H1 (cell line): ENCODE measurements around the gene HSPA5. TPM values are rescaled to one million over a fixed set of nuclear protein-coding genes. Genes with fewer than 3 reads are reported as not detected.

Source experiments
- ASH2L ChIP-seq: fragments of 200-600, 300-600 bp; sonication (generic); IDR thresholded peaks from one replicate; pipeline ENCODE4 v1.7.1; 2017; ENCODE audit warnings: low read length
- CBX5 ChIP-seq: fragments of 300-800, 300-1000 bp; sonication (generic); IDR thresholded peaks from 2 replicates; pipeline ENCODE4 v1.7.1; 2016; ENCODE audit warnings: antibody characterized with exemption, low read length, low read depth
- CBX8 ChIP-seq: fragments of 300-800, 300-1000 bp; sonication (generic); IDR thresholded peaks from 2 replicates; pipeline ENCODE4 v1.7.1; 2016; ENCODE audit warnings: low read depth, low read length, borderline replicate concordance
- CREB1 ChIP-seq: IDR thresholded peaks from 2 replicates; pipeline ENCODE4 v1.6.1; 2012; ENCODE audit warnings: inconsistent platforms
- CTBP2 ChIP-seq: IDR thresholded peaks from 2 replicates; pipeline ENCODE4 v1.7.0; 2011; ENCODE audit warnings: borderline replicate concordance, mild to moderate bottlenecking, moderate library complexity, mixed read lengths, low read length; ENCODE audit not compliant: insufficient read depth, insufficient read length
- EGR1 ChIP-seq: IDR thresholded peaks from 2 replicates; pipeline ENCODE4 v1.6.1; 2011; ENCODE audit warnings: low read depth, low read length, borderline replicate concordance
- FOSL1 ChIP-seq: IDR thresholded peaks from 2 replicates; pipeline ENCODE4 v1.6.1; 2011; ENCODE audit warnings: mild to moderate bottlenecking, low read depth, low read length, moderate library complexity; ENCODE audit not compliant: insufficient read depth
- KDM5A ChIP-seq: fragments of 200-600 bp; IDR thresholded peaks from 2 replicates; pipeline ENCODE4 v1.7.1; 2012; ENCODE audit warnings: mild to moderate bottlenecking, low read length, inconsistent platforms, mixed read lengths
- MAFK ChIP-seq: IDR thresholded peaks from 2 replicates; pipeline ENCODE4 v1.6.1; 2012; ENCODE audit warnings: low read depth, mild to moderate bottlenecking, improper control_type of control experiment, low read length
- NRF1 ChIP-seq: IDR thresholded peaks from 2 replicates; pipeline ENCODE4 v1.6.1; 2011; ENCODE audit warnings: mild to moderate bottlenecking, low read depth, low read length, improper control_type of control experiment
- POLR2A ChIP-seq, 2 experiments: IDR thresholded peaks; 1 replicate in 1 of 2; 2 replicates in 1 of 2; pipeline ENCODE4 v1.6.1; 2011; ENCODE audit warnings: low read depth in 2 of 2, low read length in 2 of 2, mild to moderate bottlenecking in 2 of 2; ENCODE audit errors: control extremely low read depth in 1 of 2
- POLR2AphosphoS5 ChIP-seq: IDR thresholded peaks from 2 replicates; pipeline ENCODE4 v1.6.1; 2011; ENCODE audit warnings: low read depth, low read length
- POU5F1 ChIP-seq: IDR thresholded peaks from 2 replicates; pipeline ENCODE4 v1.6.1; 2011; ENCODE audit warnings: low read depth, mild to moderate bottlenecking, low read length, moderate library complexity
- RAD21 ChIP-seq, 2 experiments: IDR thresholded peaks in 1 of 2; conservative IDR thresholded peaks in 1 of 2; 2 replicates each; pipeline ENCODE4 v1.6.1; 2011; ENCODE audit warnings: low read depth in 2 of 2, low read length in 2 of 2, improper control_type of control experiment in 1 of 2, inconsistent platforms in 1 of 2, mild to moderate bottlenecking in 1 of 2, moderate library complexity in 1 of 2
- RFX5 ChIP-seq: IDR thresholded peaks from 2 replicates; pipeline ENCODE4 v1.6.1; 2011; ENCODE audit warnings: low read depth, low read length, improper control_type of control experiment, borderline replicate concordance
- SAP30 ChIP-seq: fragments of 300-600 bp; sonication (generic); IDR thresholded peaks from 2 replicates; pipeline ENCODE4 v1.7.1; 2012; ENCODE audit warnings: low read length, moderate library complexity, mild to moderate bottlenecking, inconsistent platforms; ENCODE audit not compliant: insufficient read depth, insufficient replicate concordance
- SIX5 ChIP-seq: IDR thresholded peaks from 2 replicates; pipeline ENCODE4 v1.6.1; 2011; ENCODE audit warnings: mild to moderate bottlenecking, low read depth, low read length
- SP1 ChIP-seq: IDR thresholded peaks from 2 replicates; pipeline ENCODE4 v1.6.1; 2011; ENCODE audit warnings: low read depth, low read length
- SP2 ChIP-seq: IDR thresholded peaks from 2 replicates; pipeline ENCODE4 v1.6.1; 2012; ENCODE audit warnings: mild to moderate bottlenecking, low read length, inconsistent platforms
- SRF ChIP-seq: IDR thresholded peaks from 2 replicates; pipeline ENCODE4 v1.6.1; 2011; ENCODE audit warnings: mild to moderate bottlenecking, low read depth, low read length, moderate library complexity
- SUZ12 ChIP-seq: fragments of 200-600 bp; sonication (generic); IDR thresholded peaks from 2 replicates; pipeline ENCODE4 v1.6.1; 2012; ENCODE audit warnings: mild to moderate bottlenecking, inconsistent platforms, low read length, moderate library complexity, mixed read lengths
- polyA plus RNA-seq, 7 experiments: library from polyadenylated mRNA; depleted of rRNA in 3 of 7; stranded (reverse) in 5 of 7; unstranded in 2 of 7; fragments of >200 nt in 5 of 7; fragments of 200-250 nt in 2 of 7; gene quantifications; 1 replicate in 5 of 7; 2 replicates in 1 of 7; 4 replicates in 1 of 7; pipeline versions ENCODE4 v1.2.1 to v1.2.3, GENCODE V29; 2011 to 2013; ENCODE audit warnings: missing spikeins in 2 of 7, mixed read lengths in 2 of 7
- total RNA-seq: library from RNA; stranded (reverse); fragmentation: NEBNext Ultra II Directional; extraction: Animal tissue kit (Norgen Biotek cat#: 25700); gene quantifications from 2 replicates; pipeline ENCODE4 v1.2.1, GENCODE V29; 2021
- TF ChIP-seq, protein P1 (sequence below): IDR thresholded peaks from 2 replicates; pipeline ENCODE4 v1.6.1; 2011; ENCODE audit warnings: low read depth, mild to moderate bottlenecking, low read length; ENCODE audit not compliant: insufficient read depth
- TF ChIP-seq, protein P2 (sequence below): IDR thresholded peaks from 2 replicates; pipeline ENCODE4 v1.6.1; 2012; ENCODE audit warnings: low read length, inconsistent platforms

The HSPA5 gene
- total and polyA plus RNA-seq, 2 of the 8 experiments (the other 6 are each of a cell fraction or from before 2014, with no cell fraction given): 91.3 to 352 TPM

DNA sequence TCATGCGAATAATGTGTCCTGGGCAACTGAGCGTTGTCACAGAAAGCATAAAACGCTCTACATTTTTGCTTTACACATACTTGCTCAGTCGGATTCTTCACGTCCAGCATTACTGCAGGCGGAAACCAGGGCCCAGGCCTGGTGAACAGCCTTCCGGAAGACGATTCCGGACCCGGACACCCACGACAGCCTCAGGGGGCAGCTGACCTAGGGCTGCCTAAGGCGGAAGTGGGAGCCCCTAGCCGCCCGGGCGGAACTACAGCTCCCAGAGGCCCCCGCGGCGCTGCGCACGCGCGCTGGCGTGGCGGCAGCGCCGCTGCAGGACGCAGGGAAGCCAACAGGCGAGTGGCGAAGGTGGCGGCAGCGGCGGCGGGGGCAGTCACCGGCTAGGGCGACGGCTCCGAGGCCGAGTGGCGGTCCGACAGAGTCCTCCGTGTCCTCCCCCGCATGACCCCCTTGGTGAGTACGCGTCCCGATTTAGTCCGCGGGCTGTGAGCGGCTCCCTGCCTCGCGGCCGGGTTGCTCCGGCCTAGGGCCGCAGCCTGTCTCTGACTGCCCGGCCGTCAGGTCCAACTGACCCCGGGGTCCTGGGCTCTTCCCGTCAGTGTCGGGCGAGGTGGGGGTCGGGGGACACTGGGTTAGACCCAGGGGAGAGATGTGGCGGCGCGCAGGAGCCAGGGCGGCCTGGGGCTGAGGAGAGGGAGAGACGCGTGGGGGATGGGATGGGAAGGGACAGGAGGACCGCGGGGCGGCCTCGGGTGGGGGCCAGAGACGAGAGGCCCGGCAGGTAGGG is 20.6 kb upstream of the HSPA5 start, which contains the start of gene GAPVD1 (continued):
- TF ChIP-seq POLR2AphosphoS5 (peak; percentile 72; the same call in 1 of the 2 replicates), ASH2L (peak; percentile 89), SUZ12 (no peak), CTBP2 (no peak), CREB1 (peak; percentile 55), EGR1 (no peak), SP1 (no peak), KDM5A (no peak), CBX8 (no peak), MAFK (no peak), POLR2A (IDR thresholded peaks at IDR 0.05; ENCODE audit: control extremely low read depth in 1 of 2, low read depth in 2 of 2, low read length in 2 of 2) (peak in 1 of 2 experiments; percentile 62; a peak in 1 of 3 replicates), FOSL1 (no peak), POU5F1 (no peak), NRF1 (peak; percentile 91), SAP30 (no peak), SIX5 (peak; percentile 89), SRF (no peak), RFX5 (no peak), RAD21 (IDR thresholded peaks at IDR 0.05 in 1 of 2, conservative IDR thresholded peaks at IDR 0.05 in 1 of 2; ENCODE audit: low read depth in 2 of 2, low read length in 2 of 2) (no peak), CBX5 (no peak), SP2 (no peak)
- TF ChIP-seq, protein P1, sequence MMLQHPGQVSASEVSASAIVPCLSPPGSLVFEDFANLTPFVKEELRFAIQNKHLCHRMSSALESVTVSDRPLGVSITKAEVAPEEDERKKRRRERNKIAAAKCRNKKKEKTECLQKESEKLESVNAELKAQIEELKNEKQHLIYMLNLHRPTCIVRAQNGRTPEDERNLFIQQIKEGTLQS: no peak
- TF ChIP-seq, protein P2, sequence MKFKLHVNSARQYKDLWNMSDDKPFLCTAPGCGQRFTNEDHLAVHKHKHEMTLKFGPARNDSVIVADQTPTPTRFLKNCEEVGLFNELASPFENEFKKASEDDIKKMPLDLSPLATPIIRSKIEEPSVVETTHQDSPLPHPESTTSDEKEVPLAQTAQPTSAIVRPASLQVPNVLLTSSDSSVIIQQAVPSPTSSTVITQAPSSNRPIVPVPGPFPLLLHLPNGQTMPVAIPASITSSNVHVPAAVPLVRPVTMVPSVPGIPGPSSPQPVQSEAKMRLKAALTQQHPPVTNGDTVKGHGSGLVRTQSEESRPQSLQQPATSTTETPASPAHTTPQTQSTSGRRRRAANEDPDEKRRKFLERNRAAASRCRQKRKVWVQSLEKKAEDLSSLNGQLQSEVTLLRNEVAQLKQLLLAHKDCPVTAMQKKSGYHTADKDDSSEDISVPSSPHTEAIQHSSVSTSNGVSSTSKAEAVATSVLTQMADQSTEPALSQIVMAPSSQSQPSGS: no peak
